ENCODE data around the gene BPGM. TPM values are rescaled to one million over a fixed set of nuclear protein-coding genes. Genes with fewer than 3 reads are reported as not detected.

BPGM gene
- total and polyA plus RNA-seq, 2 donors from 2014 or later, result 21.2 to 53.5 TPM

- peak; percentile 29 for TF ChIP-seq CTCF (IDR thresholded peaks at IDR 0.05; ENCODE audit: borderline replicate concordance, extremely low read depth, insufficient read depth)
- no peak for FAIRE-seq
- intact Hi-C loops (cut with DNase I), result no loop called here
These were observed 54.6 kb downstream of the BPGM start for GRCh38 chr7:134701272-134701671.

GRCh38 chr7:134702366-134703240, 56.0 kb downstream of the BPGM start:
- peak overlapping the region; percentile 20 to 69 for H3K27ac ChIP-seq (ENCODE audit: low read depth in 2 of 2, low read length in 2 of 2)
- no peak for FAIRE-seq
- H3K4me1 ChIP-seq (ENCODE audit: control insufficient read depth in 2 of 3, insufficient read depth in 2 of 3, low read depth in 1 of 3, low read length in 3 of 3), result peaks cover 0 to 10% (median 8%) of the 10 kb centered on the region in 3 donors
- no peak overlapping the region for H3K9ac ChIP-seq (ENCODE audit: low read length in 3 of 3)
- H3K4me3 ChIP-seq (ENCODE audit: low read length in 3 of 3), result no peak overlapping the region
- peak in 1 of 5 donors; percentile 70 for DNase-seq
- H3K36me3 ChIP-seq (ENCODE audit: control insufficient read depth in 2 of 3, insufficient read depth in 3 of 3, low read length in 3 of 3), result no peaks in the 10 kb centered on the region
- intact Hi-C loops (cut with DNase I), result no loop called here
- H3K27me3 ChIP-seq (ENCODE audit: control insufficient read depth, insufficient read depth, low read length), result no peaks in the 10 kb centered on the region
- H3K9me3 ChIP-seq (ENCODE audit: control insufficient read depth in 2 of 3, insufficient read depth in 1 of 3, low read length in 3 of 3), result no peaks in the 10 kb centered on the region
- TF ChIP-seq CTCF (IDR thresholded peaks at IDR 0.05; ENCODE audit: borderline replicate concordance, extremely low read depth, insufficient read depth), result no peak

More at GRCh38 chr7:134701272-134701671, 54.6 kb downstream of the BPGM start:
- Histone ChIP-seq H3K36me3 (ENCODE audit: control insufficient read depth in 2 of 3, insufficient read depth in 3 of 3, low read length in 3 of 3) (no peaks in the 10 kb centered on the region), H3K9ac (ENCODE audit: low read length in 3 of 3) (no peak overlapping the region), H3K27ac (ENCODE audit: low read depth in 2 of 2, low read length in 2 of 2) (no peak overlapping the region), H3K27me3 (ENCODE audit: control insufficient read depth, insufficient read depth, low read length) (no peaks in the 10 kb centered on the region), H3K9me3 (ENCODE audit: control insufficient read depth in 2 of 3, insufficient read depth in 1 of 3, low read length in 3 of 3) (no peaks in the 10 kb centered on the region), H3K4me1 (ENCODE audit: control insufficient read depth in 2 of 3, insufficient read depth in 2 of 3, low read depth in 1 of 3, low read length in 3 of 3) (peaks cover 0 to 10% (median 8%) of the 10 kb centered on the region in 3 donors), H3K4me3 (ENCODE audit: low read length in 3 of 3) (no peak overlapping the region)
- DNase-seq, result no peak

GRCh38 chr7:134703241-134703594, 56.6 kb downstream of the BPGM start:
- no peak overlapping the region for H3K4me3 ChIP-seq (ENCODE audit: low read length in 3 of 3)
- intact Hi-C loops (cut with DNase I), result no loop called here
- peaks cover 0 to 10% (median 8%) of the 10 kb centered on the region in 3 donors for H3K4me1 ChIP-seq (ENCODE audit: control insufficient read depth in 2 of 3, insufficient read depth in 2 of 3, low read depth in 1 of 3, low read length in 3 of 3)
- no peaks in the 10 kb centered on the region for H3K36me3 ChIP-seq (ENCODE audit: control insufficient read depth in 2 of 3, insufficient read depth in 3 of 3, low read length in 3 of 3)
- FAIRE-seq (no peak), DNase-seq (peak in 1 of 5 donors; percentile 74)
- no peak overlapping the region for H3K9ac ChIP-seq (ENCODE audit: low read length in 3 of 3)
- peak overlapping the region; percentile 20 to 69 for H3K27ac ChIP-seq (ENCODE audit: low read depth in 2 of 2, low read length in 2 of 2)
- H3K27me3 ChIP-seq (ENCODE audit: control insufficient read depth, insufficient read depth, low read length), result no peaks in the 10 kb centered on the region
- TF ChIP-seq CTCF (IDR thresholded peaks at IDR 0.05; ENCODE audit: borderline replicate concordance, extremely low read depth, insufficient read depth), result no peak
- no peaks in the 10 kb centered on the region for H3K9me3 ChIP-seq (ENCODE audit: control insufficient read depth in 2 of 3, insufficient read depth in 1 of 3, low read length in 3 of 3)
